HepG2 (cell line): ENCODE results near the gene SPTBN4.

ENCODE experiments used
- EP300 ChIP-seq, 3 experiments: sonication (generic) in 1 of 3; formaldehyde crosslinking in 1 of 3; IDR thresholded peaks; 2 replicates each; pipeline versions ENCODE4 v1.5.1 to v1.6.1; 2011 to 2020; ENCODE audit warnings: low read depth in 2 of 3, low read length in 2 of 3, borderline replicate concordance in 1 of 3, improper control_type of control experiment in 1 of 3, mild to moderate bottlenecking in 1 of 3, missing genetic modification reagents in 1 of 3, moderate library complexity in 1 of 3
- JUND ChIP-seq: sonication (generic); formaldehyde crosslinking; IDR thresholded peaks from 2 replicates; pipeline ENCODE4 v1.8.0; 2022; ENCODE audit warnings: mild to moderate bottlenecking, missing genetic modification reagents
- KAT2B ChIP-seq: fragments of 150-350 bp; IDR thresholded peaks from 2 replicates; pipeline ENCODE4 v1.6.1; 2014; ENCODE audit warnings: low read depth, low read length, borderline replicate concordance
- KLF16 ChIP-seq, 2 experiments: sonication (generic) in 1 of 2; formaldehyde crosslinking in 1 of 2; IDR thresholded peaks; 2 replicates each; pipeline versions ENCODE4 v1.6.1 to v1.8.0; 2016 to 2023; ENCODE audit warnings: missing genetic modification reagents in 2 of 2, missing compliant biosample characterization in 1 of 2
- NCOA5 ChIP-seq: sonication (generic); formaldehyde crosslinking; IDR thresholded peaks from 2 replicates; pipeline ENCODE4 v1.4.0; 2020; ENCODE audit warnings: missing genetic modification reagents
- NKX3-1 ChIP-seq: sonication (generic); formaldehyde crosslinking; IDR thresholded peaks from 2 replicates; pipeline ENCODE4 v1.5.0; 2020; ENCODE audit warnings: missing genetic modification reagents
- RARG ChIP-seq: sonication (generic); formaldehyde crosslinking; IDR thresholded peaks from 2 replicates; pipeline ENCODE4 v1.4.0; 2020; ENCODE audit warnings: low read depth, mild to moderate bottlenecking, missing genetic modification reagents
- ZFP36 ChIP-seq: fragments of 150-350 bp; IDR thresholded peaks from 2 replicates; pipeline ENCODE4 v1.6.1; 2018; ENCODE audit warnings: borderline replicate concordance, low read length, low read depth; ENCODE audit not compliant: partially characterized antibody
- TF ChIP-seq, protein P1 (sequence below): sonication (generic); formaldehyde crosslinking; IDR thresholded peaks from 2 replicates; pipeline ENCODE4 v1.5.0; 2020; ENCODE audit warnings: mild to moderate bottlenecking, missing genetic modification reagents, moderate library complexity
- TF ChIP-seq, protein P2 (sequence below): sonication (generic); formaldehyde crosslinking; IDR thresholded peaks from 2 replicates; pipeline ENCODE4 v1.4.0; 2020; ENCODE audit warnings: missing genetic modification reagents
- TF ChIP-seq, protein P3 (sequence below), 2 experiments: sonication (generic) in 1 of 2; formaldehyde crosslinking in 1 of 2; IDR thresholded peaks; 2 replicates each; pipeline versions ENCODE4 v1.4.0 to v1.6.1; 2018 to 2020; ENCODE audit warnings: missing genetic modification reagents in 2 of 2, borderline replicate concordance in 1 of 2, low read depth in 1 of 2, mild to moderate bottlenecking in 1 of 2, missing biosample characterization in 1 of 2

DNA sequence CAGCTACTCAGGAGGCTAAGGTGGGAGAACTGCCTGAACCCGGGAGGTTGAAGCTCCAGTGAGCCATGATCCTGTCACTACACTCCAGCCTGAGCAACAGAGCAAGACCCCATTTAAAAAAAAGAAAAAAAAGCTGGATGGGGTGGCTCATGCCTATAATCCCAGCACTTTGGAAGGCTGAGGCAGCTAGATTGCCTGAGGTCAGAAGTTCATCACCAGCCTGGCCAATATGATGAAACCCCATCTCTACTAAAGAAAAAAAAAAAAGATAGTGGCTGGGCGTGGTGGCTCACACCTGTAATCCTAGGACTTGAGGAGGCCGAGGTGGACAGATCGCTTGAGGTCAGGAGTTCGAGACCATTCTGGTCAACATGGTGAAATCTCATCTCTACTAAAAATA is 149.4 kb downstream of the SPTBN4 start:
- TF ChIP-seq RARG (CRISPR knock-in tag): no peak
- TF ChIP-seq KAT2B: no peak
- no peak for TF ChIP-seq ZFP36
- TF ChIP-seq JUND (CRISPR knock-in tag): no peak
- TF ChIP-seq, protein P1, sequence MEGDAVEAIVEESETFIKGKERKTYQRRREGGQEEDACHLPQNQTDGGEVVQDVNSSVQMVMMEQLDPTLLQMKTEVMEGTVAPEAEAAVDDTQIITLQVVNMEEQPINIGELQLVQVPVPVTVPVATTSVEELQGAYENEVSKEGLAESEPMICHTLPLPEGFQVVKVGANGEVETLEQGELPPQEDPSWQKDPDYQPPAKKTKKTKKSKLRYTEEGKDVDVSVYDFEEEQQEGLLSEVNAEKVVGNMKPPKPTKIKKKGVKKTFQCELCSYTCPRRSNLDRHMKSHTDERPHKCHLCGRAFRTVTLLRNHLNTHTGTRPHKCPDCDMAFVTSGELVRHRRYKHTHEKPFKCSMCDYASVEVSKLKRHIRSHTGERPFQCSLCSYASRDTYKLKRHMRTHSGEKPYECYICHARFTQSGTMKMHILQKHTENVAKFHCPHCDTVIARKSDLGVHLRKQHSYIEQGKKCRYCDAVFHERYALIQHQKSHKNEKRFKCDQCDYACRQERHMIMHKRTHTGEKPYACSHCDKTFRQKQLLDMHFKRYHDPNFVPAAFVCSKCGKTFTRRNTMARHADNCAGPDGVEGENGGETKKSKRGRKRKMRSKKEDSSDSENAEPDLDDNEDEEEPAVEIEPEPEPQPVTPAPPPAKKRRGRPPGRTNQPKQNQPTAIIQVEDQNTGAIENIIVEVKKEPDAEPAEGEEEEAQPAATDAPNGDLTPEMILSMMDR (CRISPR knock-in tag): no peak
- TF ChIP-seq EP300 (IDR thresholded peaks at IDR 0.05; ENCODE audit: low read depth in 2 of 2, low read length in 2 of 2): no peak
- TF ChIP-seq EP300 (CRISPR knock-in tag; IDR thresholded peaks at IDR 0.05; ENCODE audit: borderline replicate concordance): no peak
- TF ChIP-seq, protein P2, sequence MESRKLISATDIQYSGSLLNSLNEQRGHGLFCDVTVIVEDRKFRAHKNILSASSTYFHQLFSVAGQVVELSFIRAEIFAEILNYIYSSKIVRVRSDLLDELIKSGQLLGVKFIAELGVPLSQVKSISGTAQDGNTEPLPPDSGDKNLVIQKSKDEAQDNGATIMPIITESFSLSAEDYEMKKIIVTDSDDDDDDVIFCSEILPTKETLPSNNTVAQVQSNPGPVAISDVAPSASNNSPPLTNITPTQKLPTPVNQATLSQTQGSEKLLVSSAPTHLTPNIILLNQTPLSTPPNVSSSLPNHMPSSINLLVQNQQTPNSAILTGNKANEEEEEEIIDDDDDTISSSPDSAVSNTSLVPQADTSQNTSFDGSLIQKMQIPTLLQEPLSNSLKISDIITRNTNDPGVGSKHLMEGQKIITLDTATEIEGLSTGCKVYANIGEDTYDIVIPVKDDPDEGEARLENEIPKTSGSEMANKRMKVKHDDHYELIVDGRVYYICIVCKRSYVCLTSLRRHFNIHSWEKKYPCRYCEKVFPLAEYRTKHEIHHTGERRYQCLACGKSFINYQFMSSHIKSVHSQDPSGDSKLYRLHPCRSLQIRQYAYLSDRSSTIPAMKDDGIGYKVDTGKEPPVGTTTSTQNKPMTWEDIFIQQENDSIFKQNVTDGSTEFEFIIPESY (CRISPR knock-in tag): no peak
- no peak for TF ChIP-seq NCOA5 (CRISPR knock-in tag)
- TF ChIP-seq KLF16 (CRISPR knock-in tag; IDR thresholded peaks at IDR 0.05): no peak
- no peak for TF ChIP-seq NKX3-1 (CRISPR knock-in tag)
- TF ChIP-seq, protein P3, sequence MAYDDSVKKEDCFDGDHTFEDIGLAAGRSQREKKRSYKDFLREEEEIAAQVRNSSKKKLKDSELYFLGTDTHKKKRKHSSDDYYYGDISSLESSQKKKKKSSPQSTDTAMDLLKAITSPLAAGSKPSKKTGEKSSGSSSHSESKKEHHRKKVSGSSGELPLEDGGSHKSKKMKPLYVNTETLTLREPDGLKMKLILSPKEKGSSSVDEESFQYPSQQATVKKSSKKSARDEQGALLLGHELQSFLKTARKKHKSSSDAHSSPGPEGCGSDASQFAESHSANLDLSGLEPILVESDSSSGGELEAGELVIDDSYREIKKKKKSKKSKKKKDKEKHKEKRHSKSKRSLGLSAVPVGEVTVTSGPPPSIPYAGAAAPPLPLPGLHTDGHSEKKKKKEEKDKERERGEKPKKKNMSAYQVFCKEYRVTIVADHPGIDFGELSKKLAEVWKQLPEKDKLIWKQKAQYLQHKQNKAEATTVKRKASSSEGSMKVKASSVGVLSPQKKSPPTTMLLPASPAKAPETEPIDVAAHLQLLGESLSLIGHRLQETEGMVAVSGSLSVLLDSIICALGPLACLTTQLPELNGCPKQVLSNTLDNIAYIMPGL (CRISPR knock-in tag; IDR thresholded peaks at IDR 0.05; ENCODE audit: borderline replicate concordance in 1 of 2, low read depth in 1 of 2): no peak
